Fibroblast of gingiva (primary cell): Measurements from ENCODE around the gene PCDHA6.
"Not testable (repeated sequence)": the region's sequence is repeated elsewhere in the genome, so short reads cannot be mapped to it uniquely, and the experiment has no call there.

Experiments used
- DNase-seq: peaks from one replicate; pipeline ENCODE4 v3.0.0-alpha.2; 2011; ENCODE audit warnings: low read depth

Gene PCDHA6

GRCh38 chr5:140822281-140822629 lies 5.5 kb upstream of the PCDHA6 start:
- no peak for DNase-seq

- DNase-seq, result not testable (repeated sequence)
These were observed 4.8 kb upstream of the PCDHA6 start for GRCh38 chr5:140822969-140823368.

- DNase-seq, result no peak
These were observed 4.3 kb upstream of the PCDHA6 start for GRCh38 chr5:140823475-140823874.

- no peak for DNase-seq
These were observed 590 bp downstream of the PCDHA6 start for GRCh38 chr5:140828362-140828737.

GRCh38 chr5:140829511-140830501 lies 2.0 kb downstream of the PCDHA6 start:
- DNase-seq, result not testable (repeated sequence)

GRCh38 chr5:140833993-140834392 lies 6.2 kb downstream of the PCDHA6 start, which contains the start of gene PCDHA7:
Gene PCDHA7 (plus strand): TSS chr5:140834269. CDS start chr5:140834384, 115 bp downstream.
- no peak for DNase-seq

- DNase-seq, result not testable (repeated sequence)
These were observed 6.8 kb downstream of the PCDHA6 start for GRCh38 chr5:140834439-140835008.

- DNase-seq, result no peak
These were observed 8.1 kb downstream of the PCDHA6 start for GRCh38 chr5:140835622-140836510.

- DNase-seq, result no peak
These were observed 13.5 kb downstream of the PCDHA6 start, which contains the start of gene PCDHA8 for GRCh38 chr5:140840978-140841962. Gene PCDHA8 (plus strand): TSS chr5:140841187. CDS start chr5:140841322, 135 bp downstream.

- DNase-seq, result no peak
These were observed 15.3 kb downstream of the PCDHA6 start for GRCh38 chr5:140842798-140843733.

- DNase-seq, result not testable (repeated sequence)
These were observed 20.7 kb downstream of the PCDHA6 start, which contains the start of gene PCDHA9 for GRCh38 chr5:140848139-140849102. Gene PCDHA9 (plus strand): TSS chr5:140848382. CDS start chr5:140848496, 114 bp downstream.

- DNase-seq, result not testable (repeated sequence)
These were observed 22.3 kb downstream of the PCDHA6 start for GRCh38 chr5:140849831-140850634.

GRCh38 chr5:140855772-140856674 lies 28.3 kb downstream of the PCDHA6 start, which contains the start of gene PCDHA10:
Gene PCDHA10 (plus strand): TSS chr5:140855897. CDS start chr5:140856049, 152 bp downstream.
- DNase-seq, result no peak

- DNase-seq, result no peak
These were observed 29.6 kb downstream of the PCDHA6 start for GRCh38 chr5:140857177-140857986.

- DNase-seq, result no peak
These were observed 30.2 kb downstream of the PCDHA6 start for GRCh38 chr5:140857987-140858240.
